ENCODE results near the gene C1QB.

DNA sequence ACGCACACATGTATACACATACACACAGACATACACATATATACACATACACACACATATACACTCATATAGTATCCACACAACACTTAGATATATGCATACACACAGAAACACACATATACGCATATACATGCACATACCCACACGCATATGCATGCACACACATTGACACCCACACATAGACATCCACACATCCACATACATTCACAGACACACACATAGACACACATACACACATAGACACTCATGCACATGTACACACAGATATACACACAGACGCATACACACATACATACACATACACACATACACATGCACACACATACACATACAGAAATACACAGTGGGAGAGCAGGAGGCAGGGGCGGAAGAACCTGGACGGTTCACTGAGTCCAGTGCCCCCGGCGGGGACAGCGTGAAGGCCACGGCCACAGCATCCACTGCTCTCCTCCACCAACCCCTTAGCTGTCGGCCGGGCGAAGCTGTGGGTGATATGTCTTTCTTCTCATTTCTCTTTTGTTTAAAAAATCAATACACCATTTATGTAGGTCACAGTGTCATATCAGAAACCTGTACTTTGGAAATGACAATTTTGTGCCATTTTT is 2.8 kb upstream of the C1QB start:
- TF ChIP-seq, protein P1, sequence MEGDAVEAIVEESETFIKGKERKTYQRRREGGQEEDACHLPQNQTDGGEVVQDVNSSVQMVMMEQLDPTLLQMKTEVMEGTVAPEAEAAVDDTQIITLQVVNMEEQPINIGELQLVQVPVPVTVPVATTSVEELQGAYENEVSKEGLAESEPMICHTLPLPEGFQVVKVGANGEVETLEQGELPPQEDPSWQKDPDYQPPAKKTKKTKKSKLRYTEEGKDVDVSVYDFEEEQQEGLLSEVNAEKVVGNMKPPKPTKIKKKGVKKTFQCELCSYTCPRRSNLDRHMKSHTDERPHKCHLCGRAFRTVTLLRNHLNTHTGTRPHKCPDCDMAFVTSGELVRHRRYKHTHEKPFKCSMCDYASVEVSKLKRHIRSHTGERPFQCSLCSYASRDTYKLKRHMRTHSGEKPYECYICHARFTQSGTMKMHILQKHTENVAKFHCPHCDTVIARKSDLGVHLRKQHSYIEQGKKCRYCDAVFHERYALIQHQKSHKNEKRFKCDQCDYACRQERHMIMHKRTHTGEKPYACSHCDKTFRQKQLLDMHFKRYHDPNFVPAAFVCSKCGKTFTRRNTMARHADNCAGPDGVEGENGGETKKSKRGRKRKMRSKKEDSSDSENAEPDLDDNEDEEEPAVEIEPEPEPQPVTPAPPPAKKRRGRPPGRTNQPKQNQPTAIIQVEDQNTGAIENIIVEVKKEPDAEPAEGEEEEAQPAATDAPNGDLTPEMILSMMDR (conservative IDR thresholded peaks at IDR 0.05 in 1 of 2, IDR thresholded peaks at IDR 0.05 in 1 of 2; ENCODE audit: extremely low read depth in 1 of 2, insufficient read depth in 1 of 2, low read depth in 1 of 2, low read length in 2 of 2): no peak
- TF ChIP-seq EZH2 (IDR thresholded peaks at IDR 0.05; ENCODE audit: borderline replicate concordance, low read length): no peak
